Liver (tissue), 9 donors: ENCODE data around the gene UBALD2. TPM values are rescaled to one million over a fixed set of nuclear protein-coding genes. Genes with fewer than 3 reads are reported as not detected.
A peak's percentile ranks its signal among the peaks of the same experiment; 100 is the strongest.
"Not testable (repeated sequence)": the region's sequence is repeated elsewhere in the genome, so short reads cannot be mapped to it uniquely, and the experiment has no call there.

Experiments used
- DNase-seq: peaks from one replicate; pipeline ENCODE4 v3.0.0-alpha.2; 2017; ENCODE audit warnings: low spot score
- H3K27ac ChIP-seq, 2 donors: one replicate each; pipeline ENCODE4 v1.7.0; 2013; ENCODE audit warnings: inconsistent platforms in 2 of 2, low read length in 2 of 2, control low read depth in 1 of 2, low read depth in 1 of 2, mild to moderate bottlenecking in 1 of 2
- H3K27me3 ChIP-seq, 4 donors: one replicate each; pipeline versions ENCODE4 v1.6.1 to v1.7.0; 2013; ENCODE audit warnings: low read length in 3 of 4, inconsistent platforms in 1 of 4, mild to moderate bottlenecking in 1 of 4, moderate library complexity in 1 of 4; ENCODE audit not compliant: control insufficient read depth in 4 of 4, insufficient read depth in 4 of 4
- H3K36me3 ChIP-seq, 4 donors: one replicate each; pipeline versions ENCODE4 v1.6.1 to v1.7.0; 2013; ENCODE audit warnings: low read length in 3 of 4, mild to moderate bottlenecking in 3 of 4, low read depth in 1 of 4, moderate library complexity in 1 of 4; ENCODE audit not compliant: control insufficient read depth in 4 of 4, insufficient read depth in 3 of 4
- H3K4me1 ChIP-seq, 4 donors: one replicate each; pipeline versions ENCODE4 v1.6.1 to v1.7.0; 2013; ENCODE audit warnings: low read length in 3 of 4, mild to moderate bottlenecking in 3 of 4, moderate library complexity in 1 of 4; ENCODE audit not compliant: control insufficient read depth in 4 of 4, insufficient read depth in 4 of 4
- H3K4me3 ChIP-seq, 3 donors: one replicate each; pipeline versions ENCODE4 v1.6.1 to v1.7.0; 2013; ENCODE audit warnings: low read length in 3 of 3, control low read depth in 1 of 3, low read depth in 1 of 3, mild to moderate bottlenecking in 1 of 3
- H3K9ac ChIP-seq, 2 donors: one replicate each; pipeline ENCODE4 v1.7.0; 2013; ENCODE audit warnings: low read length in 2 of 2, mild to moderate bottlenecking in 2 of 2, moderate library complexity in 2 of 2, control low read depth in 1 of 2, low read depth in 1 of 2
- H3K9me3 ChIP-seq, 4 donors: one replicate each; pipeline versions ENCODE4 v1.6.1 to v1.7.0; 2013; ENCODE audit warnings: low read length in 3 of 4; ENCODE audit not compliant: control insufficient read depth in 4 of 4
- ATF3 ChIP-seq: IDR thresholded peaks from 2 replicates; pipeline ENCODE4 v1.6.1; 2016; ENCODE audit warnings: antibody characterized with exemption
- CTCF ChIP-seq: fragments of 150-350 bp; IDR thresholded peaks from 2 replicates; pipeline ENCODE4 v1.5.1; 2017; ENCODE audit warnings: improper control_type of control experiment, low read depth, low read length; ENCODE audit not compliant: missing input control
- EGR1 ChIP-seq, 2 donors: IDR thresholded peaks; 2 replicates each; pipeline ENCODE4 v1.6.1; 2016 to 2018; ENCODE audit warnings: antibody characterized with exemption in 2 of 2, low read depth in 2 of 2
- FOXA1 ChIP-seq: IDR thresholded peaks from 2 replicates; pipeline ENCODE4 v1.6.1; 2016; ENCODE audit warnings: antibody characterized with exemption
- FOXA2 ChIP-seq: IDR thresholded peaks from 2 replicates; pipeline ENCODE4 v1.6.1; 2016; ENCODE audit warnings: antibody characterized with exemption
- GABPA ChIP-seq, 2 donors: IDR thresholded peaks in 1 of 2; conservative IDR thresholded peaks in 1 of 2; 2 replicates each; pipeline ENCODE4 v1.6.1; 2016; ENCODE audit warnings: antibody characterized with exemption in 2 of 2, mild to moderate bottlenecking in 1 of 2, moderate library complexity in 1 of 2
- HNF4A ChIP-seq, 2 donors: conservative IDR thresholded peaks; 2 replicates each; pipeline ENCODE4 v1.6.1; 2016; ENCODE audit warnings: antibody characterized with exemption in 2 of 2, mild to moderate bottlenecking in 2 of 2
- HNF4G ChIP-seq: IDR thresholded peaks from 2 replicates; pipeline ENCODE4 v1.6.1; 2016; ENCODE audit warnings: antibody characterized with exemption
- JUND ChIP-seq, 2 donors: IDR thresholded peaks; 2 replicates each; pipeline ENCODE4 v1.6.1; 2016; ENCODE audit warnings: antibody characterized with exemption in 2 of 2
- MAX ChIP-seq: IDR thresholded peaks from 2 replicates; pipeline ENCODE4 v1.6.1; 2016; ENCODE audit warnings: antibody characterized with exemption
- RAD21 ChIP-seq, 2 donors: IDR thresholded peaks; 2 replicates each; pipeline ENCODE4 v1.6.1; 2016; ENCODE audit warnings: antibody characterized with exemption in 2 of 2, mild to moderate bottlenecking in 2 of 2
- REST ChIP-seq: IDR thresholded peaks from 2 replicates; pipeline ENCODE4 v1.6.1; 2016; ENCODE audit warnings: antibody characterized with exemption, mild to moderate bottlenecking
- RXRA ChIP-seq, 2 donors: IDR thresholded peaks; 2 replicates each; pipeline ENCODE4 v1.6.1; 2017 to 2018; ENCODE audit warnings: antibody characterized with exemption in 2 of 2, mild to moderate bottlenecking in 1 of 2
- SP1 ChIP-seq: IDR thresholded peaks from 2 replicates; pipeline ENCODE4 v1.6.1; 2018; ENCODE audit warnings: antibody characterized with exemption, mild to moderate bottlenecking
- TAF1 ChIP-seq: conservative IDR thresholded peaks from 2 replicates; pipeline ENCODE4 v1.6.1; 2016; ENCODE audit warnings: antibody characterized with exemption, mild to moderate bottlenecking
- YY1 ChIP-seq: IDR thresholded peaks from 2 replicates; pipeline ENCODE4 v1.6.1; 2016; ENCODE audit warnings: antibody characterized with exemption, mild to moderate bottlenecking
- WGBS: extraction: QIAGEN DNeasy Blood & Tissue Kit; methylation state at CpG from one replicate; pipeline ENCODE4 v1.1.7; 2013; 5-methylcytosine and 5-hydroxymethylcytosine counted together
- polyA plus RNA-seq, 2 donors: library from polyadenylated mRNA; stranded (reverse) in 1 of 2; unstranded in 1 of 2; fragments of 200-250 nt in 1 of 2; fragments of >200 nt in 1 of 2; fragmentation: Nextera tagmentation in 1 of 2; extraction: Ambion mirVana in 1 of 2; gene quantifications; one replicate each; pipeline versions ENCODE4 v1.2.1 to v1.2.3, GENCODE V29; 2013 to 2015
- total RNA-seq, 2 donors: library from RNA; depleted of rRNA; stranded (reverse); fragments of >200 nt; gene quantifications; one replicate each; pipeline ENCODE4 v1.2.3, GENCODE V29; 2014
- TF ChIP-seq, protein P1 (sequence below): IDR thresholded peaks from 2 replicates; pipeline ENCODE4 v1.6.1; 2016; ENCODE audit warnings: antibody characterized with exemption
- donor health status: healthy.
- donor health status: healthy.
- donor health status: healthy.
- donor health status: healthy.
- donor health status: healthy.

Gene UBALD2
- total and polyA plus RNA-seq, 4 donors, result 1.4 to 6.5 (median 3.6) TPM

GRCh38 chr17:76251478-76252039, 13.6 kb upstream of the UBALD2 start:
- peak overlapping the region; percentile 52 to 53 for H3K27ac ChIP-seq
- H3K4me3 ChIP-seq, result no peak overlapping the region
- no peaks in the 10 kb centered on the region for H3K9me3 ChIP-seq
- H3K9ac ChIP-seq, result no peak overlapping the region
- TF ChIP-seq JUND (IDR thresholded peaks at IDR 0.05), result no peak
- no peak for TF ChIP-seq RXRA (IDR thresholded peaks at IDR 0.05)
- H3K27me3 ChIP-seq, result no peaks in the 10 kb centered on the region
- DNase-seq, result no peak
- H3K4me1 ChIP-seq, result peaks cover under 1 to 7% (median 2%) of the 10 kb centered on the region in 4 donors
- no peaks in the 10 kb centered on the region for H3K36me3 ChIP-seq
- WGBS, result 87% methylated on average over 8 of the region's 8 CpGs

DNA sequence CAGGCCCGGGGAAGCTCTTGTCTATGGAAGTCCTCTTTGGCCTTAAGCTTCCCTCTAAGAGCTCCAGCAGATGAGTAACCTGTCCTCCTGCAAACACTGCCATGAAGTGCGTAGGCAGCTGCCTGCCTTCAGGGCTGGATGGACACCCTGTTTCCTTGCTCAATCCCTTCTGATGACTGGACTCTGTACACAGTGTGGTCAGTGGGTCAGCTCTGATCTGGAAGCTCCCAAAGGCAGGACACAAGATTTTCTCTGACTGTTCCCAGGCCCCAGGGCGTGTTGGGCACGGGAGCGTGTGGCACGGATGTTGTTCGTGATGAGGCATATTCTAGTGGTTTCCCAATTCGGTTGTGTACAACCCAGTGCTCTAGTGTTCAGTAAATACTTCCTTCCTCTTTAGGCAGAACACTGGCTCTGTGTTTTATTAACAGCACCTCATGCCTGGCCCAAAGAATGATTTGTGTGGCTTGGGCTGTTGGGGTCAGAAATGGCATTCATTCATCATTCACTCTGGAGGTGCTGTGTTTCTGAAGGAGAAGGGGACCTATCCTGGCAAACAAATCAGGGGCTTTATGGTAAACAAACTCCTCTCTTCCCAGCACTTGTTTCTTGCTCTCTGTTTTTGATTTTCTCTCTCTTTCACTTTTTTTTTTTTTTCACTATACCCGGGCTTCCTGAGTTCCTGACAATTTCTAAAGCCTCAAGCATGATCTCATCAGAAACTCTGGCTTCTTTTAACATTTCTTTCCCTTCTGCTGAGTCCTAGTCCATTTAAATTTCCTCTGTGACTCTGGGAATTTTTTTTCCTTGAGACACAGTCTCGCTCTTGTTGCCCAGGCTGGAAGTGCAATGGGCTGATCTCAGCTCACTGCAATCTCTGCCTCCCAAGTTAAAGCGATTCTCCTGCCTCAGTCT, 12.9 kb upstream of the UBALD2 start:
- H3K9me3 ChIP-seq, result no peaks in the 10 kb centered on the region
- H3K36me3 ChIP-seq, result no peaks in the 10 kb centered on the region
- no peaks in the 10 kb centered on the region for H3K27me3 ChIP-seq
- H3K4me1 ChIP-seq, result peaks cover 0 to 3% (median 2%) of the 10 kb centered on the region in 4 donors
- H3K4me3 ChIP-seq, result no peak overlapping the region
- TF ChIP-seq CTCF, result no peak
- no peak for TF ChIP-seq ATF3
- TF ChIP-seq RXRA (IDR thresholded peaks at IDR 0.05), result peak; percentile 32 to 52
- TF ChIP-seq, protein P1, sequence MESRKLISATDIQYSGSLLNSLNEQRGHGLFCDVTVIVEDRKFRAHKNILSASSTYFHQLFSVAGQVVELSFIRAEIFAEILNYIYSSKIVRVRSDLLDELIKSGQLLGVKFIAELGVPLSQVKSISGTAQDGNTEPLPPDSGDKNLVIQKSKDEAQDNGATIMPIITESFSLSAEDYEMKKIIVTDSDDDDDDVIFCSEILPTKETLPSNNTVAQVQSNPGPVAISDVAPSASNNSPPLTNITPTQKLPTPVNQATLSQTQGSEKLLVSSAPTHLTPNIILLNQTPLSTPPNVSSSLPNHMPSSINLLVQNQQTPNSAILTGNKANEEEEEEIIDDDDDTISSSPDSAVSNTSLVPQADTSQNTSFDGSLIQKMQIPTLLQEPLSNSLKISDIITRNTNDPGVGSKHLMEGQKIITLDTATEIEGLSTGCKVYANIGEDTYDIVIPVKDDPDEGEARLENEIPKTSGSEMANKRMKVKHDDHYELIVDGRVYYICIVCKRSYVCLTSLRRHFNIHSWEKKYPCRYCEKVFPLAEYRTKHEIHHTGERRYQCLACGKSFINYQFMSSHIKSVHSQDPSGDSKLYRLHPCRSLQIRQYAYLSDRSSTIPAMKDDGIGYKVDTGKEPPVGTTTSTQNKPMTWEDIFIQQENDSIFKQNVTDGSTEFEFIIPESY, result no peak
- peak; percentile 32 to 71 for TF ChIP-seq HNF4A (conservative IDR thresholded peaks at IDR 0.05)
- TF ChIP-seq EGR1 (IDR thresholded peaks at IDR 0.05; ENCODE audit: low read depth in 2 of 2), result no peak
- peak in 1 of 2 donors; percentile 37 for TF ChIP-seq RAD21 (IDR thresholded peaks at IDR 0.05)
- peak; percentile 9 for TF ChIP-seq FOXA1
- TF ChIP-seq MAX, result peak; percentile 59
- peak; percentile 59 to 69 for TF ChIP-seq JUND (IDR thresholded peaks at IDR 0.05)
- peak in 1 of 2 donors; percentile 36 for TF ChIP-seq GABPA (IDR thresholded peaks at IDR 0.05 in 1 of 2, conservative IDR thresholded peaks at IDR 0.05 in 1 of 2)
- TF ChIP-seq HNF4G, result no peak
- peak; percentile 11 for TF ChIP-seq REST
- TF ChIP-seq TAF1, result no peak
- TF ChIP-seq FOXA2, result peak; percentile 59
- TF ChIP-seq YY1, result peak; percentile 31
- peak; percentile 78 for TF ChIP-seq SP1
- peak overlapping the region; percentile 52 to 53 for H3K27ac ChIP-seq
- H3K9ac ChIP-seq, result no peak overlapping the region
- peak; percentile 38 for DNase-seq
- 53% methylated on average over 11 of the region's 11 CpGs for WGBS

DNA sequence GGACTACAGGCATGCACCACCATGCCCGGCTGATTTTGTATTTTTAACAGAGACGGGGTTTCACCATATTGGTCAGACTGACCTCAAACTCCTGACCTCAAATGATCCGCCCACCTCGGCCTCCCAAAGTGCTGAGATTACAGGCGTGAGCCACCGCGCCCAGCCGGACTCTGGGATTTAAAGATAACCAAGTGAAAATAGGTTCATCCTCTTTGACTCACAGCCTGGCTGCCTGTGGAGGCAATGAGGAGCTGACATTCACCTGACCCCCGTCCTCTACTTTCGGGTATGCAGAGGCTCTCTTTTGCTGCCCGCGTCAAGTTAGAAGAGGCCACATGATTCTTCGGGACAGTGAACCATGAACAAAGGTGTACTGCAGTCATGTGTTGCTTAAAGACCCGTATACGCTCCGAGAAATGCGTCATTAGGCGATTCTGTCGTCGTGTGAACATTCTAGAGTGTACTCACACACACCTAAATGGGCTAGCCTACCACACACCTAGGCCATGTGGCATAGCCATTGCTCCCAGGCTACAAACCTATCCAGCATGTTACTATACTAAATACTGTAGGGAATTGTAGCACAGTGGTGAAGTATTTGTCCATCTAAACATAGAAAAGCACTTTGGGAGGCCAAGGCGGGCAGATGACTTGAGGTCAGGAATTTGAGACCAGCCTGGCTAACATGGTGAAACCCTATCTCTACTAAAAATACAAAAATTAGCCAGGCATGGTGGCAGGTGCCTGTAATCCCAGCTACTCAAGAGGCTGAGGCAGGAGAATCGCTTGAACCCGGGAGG, 12.0 kb upstream of the UBALD2 start:
- H3K9ac ChIP-seq, H3K36me3 ChIP-seq, H3K9me3 ChIP-seq, H3K4me3 ChIP-seq, DNase-seq, H3K4me1 ChIP-seq, H3K27me3 ChIP-seq: not testable (repeated sequence)
- peak overlapping the region; percentile 52 to 53 for H3K27ac ChIP-seq
- WGBS, result 93% methylated on average over 23 of the region's 23 CpGs
